A673 (cell line): ENCODE results near the gene TBX5. TPM values are rescaled to one million over a fixed set of nuclear protein-coding genes. Genes with fewer than 3 reads are reported as not detected.

ENCODE experiments used
- BruUV-seq: library from RNA; stranded (reverse); fragments of 400-500 nt; replicated peaks from 2 replicates; lab custom pipeline; 2021; lab: Mats Ljungman, UMichigan
- CTCF ChIA-PET: fragments of 300-600 bp; sonication (Branson Sonifier 250); formaldehyde crosslinking; loops from one replicate; lab custom pipeline; 2022; ENCODE audit warnings: antibody characterized with exemption; lab: Charles Lee
- POLR2A ChIA-PET: fragments of 300-600 bp; sonication (Branson Sonifier 250); formaldehyde crosslinking; loops from one replicate; lab custom pipeline; 2022; ENCODE audit warnings: antibody characterized with exemption; ENCODE audit not compliant: low non-redundant PET; lab: Charles Lee
- DNase-seq: peaks from one replicate; pipeline ENCODE4 v3.0.0-alpha.2; 2015; ENCODE audit warnings: low spot score
- H3K27ac ChIP-seq: fragments of 200-600 bp; sonication (generic); 2 replicates; pipeline ENCODE4 v1.5.1; 2016; ENCODE audit warnings: mixed run types, low read depth, mild to moderate bottlenecking, mixed read lengths, antibody characterized with exemption, low read length; ENCODE audit not compliant: poor library complexity, severe bottlenecking
- H3K27me3 ChIP-seq: fragments of 200-600 bp; sonication (generic); replicated peaks from 2 replicates; pipeline ENCODE4 v1.6.1; 2017; ENCODE audit warnings: mixed run types, low read depth, mild to moderate bottlenecking, mixed read lengths, antibody characterized with exemption, low read length; ENCODE audit not compliant: insufficient read depth, poor library complexity
- H3K36me3 ChIP-seq: fragments of 200-600 bp; sonication (generic); 2 replicates; pipeline ENCODE4 v1.6.1; 2016; ENCODE audit warnings: mixed run types, mild to moderate bottlenecking, mixed read lengths, antibody characterized with exemption, low read length; ENCODE audit not compliant: insufficient read depth, poor library complexity, severe bottlenecking
- H3K4me1 ChIP-seq: fragments of 200-600 bp; sonication (generic); 2 replicates; pipeline ENCODE4 v1.6.1; 2017; ENCODE audit warnings: mixed run types, mild to moderate bottlenecking, mixed read lengths, antibody characterized with exemption, low read length; ENCODE audit not compliant: insufficient read depth, poor library complexity, severe bottlenecking
- H3K4me3 ChIP-seq: fragments of 200-600 bp; sonication (generic); 2 replicates; pipeline ENCODE4 v1.5.1; 2016; ENCODE audit warnings: low read depth, mixed run types, mild to moderate bottlenecking, mixed read lengths, low read length; ENCODE audit not compliant: poor library complexity, severe bottlenecking
- H3K9me3 ChIP-seq: fragments of 200-600 bp; sonication (generic); 2 replicates; pipeline ENCODE4 v1.6.1; 2016; ENCODE audit warnings: mixed run types, low read depth, mild to moderate bottlenecking, mixed read lengths, antibody characterized with exemption, low read length; ENCODE audit not compliant: poor library complexity, severe bottlenecking
- EZH2 ChIP-seq: fragments of 200-600 bp; sonication (generic); IDR thresholded peaks from 2 replicates; pipeline ENCODE4 v1.6.1; 2017; ENCODE audit warnings: borderline replicate concordance, low read depth, mild to moderate bottlenecking, mixed read lengths, antibody characterized with exemption, low read length; ENCODE audit not compliant: poor library complexity, severe bottlenecking
- intact Hi-C: fragments of 100-400 bp; cut with micrococcal nuclease; formaldehyde crosslinking; loops from one replicate; pipeline ENCODE4 v1.10.0; 2022; ENCODE audit not compliant: unreplicated experiment
- total RNA-seq: library from RNA; stranded (reverse); gene quantifications from 2 replicates; pipeline ENCODE4 v1.2.3, GENCODE V29; 2021
- TF ChIP-seq, protein P1 (sequence below): fragments of 300-800, 200-600 bp; sonication (generic); conservative IDR thresholded peaks from 2 replicates; pipeline ENCODE4 v1.5.1; 2017; ENCODE audit warnings: low read depth, mild to moderate bottlenecking, antibody characterized with exemption, low read length, moderate library complexity, mixed read lengths

TBX5 gene
- total RNA-seq, 1 experiment from 2014 or later: 2.1 TPM

DNA sequence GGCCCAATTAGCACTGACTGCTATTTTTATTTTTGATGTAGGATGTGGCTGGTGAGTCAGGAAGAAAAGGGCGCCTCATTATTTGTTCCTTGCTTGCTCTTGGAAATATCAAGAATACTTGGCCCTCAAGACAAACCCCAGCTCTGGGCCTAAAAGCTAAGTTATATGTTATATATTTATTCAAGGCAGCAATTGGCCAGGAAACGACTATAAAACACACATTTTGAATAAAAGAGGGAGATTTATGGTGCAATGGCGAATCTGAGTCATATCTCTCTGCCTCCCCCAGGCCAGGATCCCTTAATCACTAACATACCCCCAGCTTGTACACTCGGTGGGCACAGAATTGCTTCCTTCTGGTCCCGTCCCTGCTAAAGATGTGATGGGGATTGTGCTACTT lies 63.3 kb downstream of the TBX5 start:
- Histone ChIP-seq H3K27ac (no peak overlapping the region), H3K4me1 (no peaks in the 10 kb centered on the region), H3K27me3 (no peaks in the 10 kb centered on the region), H3K9me3 (no peaks in the 10 kb centered on the region), H3K36me3 (no peaks in the 10 kb centered on the region), H3K4me3 (no peak overlapping the region)
- BruUV-seq: no TSS peak
- ChIA-PET POLR2A (no interaction called here), CTCF (no interaction called here)
- intact Hi-C loops: no loop called here
- no peak for TF ChIP-seq EZH2
- TF ChIP-seq, protein P1, sequence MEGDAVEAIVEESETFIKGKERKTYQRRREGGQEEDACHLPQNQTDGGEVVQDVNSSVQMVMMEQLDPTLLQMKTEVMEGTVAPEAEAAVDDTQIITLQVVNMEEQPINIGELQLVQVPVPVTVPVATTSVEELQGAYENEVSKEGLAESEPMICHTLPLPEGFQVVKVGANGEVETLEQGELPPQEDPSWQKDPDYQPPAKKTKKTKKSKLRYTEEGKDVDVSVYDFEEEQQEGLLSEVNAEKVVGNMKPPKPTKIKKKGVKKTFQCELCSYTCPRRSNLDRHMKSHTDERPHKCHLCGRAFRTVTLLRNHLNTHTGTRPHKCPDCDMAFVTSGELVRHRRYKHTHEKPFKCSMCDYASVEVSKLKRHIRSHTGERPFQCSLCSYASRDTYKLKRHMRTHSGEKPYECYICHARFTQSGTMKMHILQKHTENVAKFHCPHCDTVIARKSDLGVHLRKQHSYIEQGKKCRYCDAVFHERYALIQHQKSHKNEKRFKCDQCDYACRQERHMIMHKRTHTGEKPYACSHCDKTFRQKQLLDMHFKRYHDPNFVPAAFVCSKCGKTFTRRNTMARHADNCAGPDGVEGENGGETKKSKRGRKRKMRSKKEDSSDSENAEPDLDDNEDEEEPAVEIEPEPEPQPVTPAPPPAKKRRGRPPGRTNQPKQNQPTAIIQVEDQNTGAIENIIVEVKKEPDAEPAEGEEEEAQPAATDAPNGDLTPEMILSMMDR: no peak
- no peak for DNase-seq

DNA sequence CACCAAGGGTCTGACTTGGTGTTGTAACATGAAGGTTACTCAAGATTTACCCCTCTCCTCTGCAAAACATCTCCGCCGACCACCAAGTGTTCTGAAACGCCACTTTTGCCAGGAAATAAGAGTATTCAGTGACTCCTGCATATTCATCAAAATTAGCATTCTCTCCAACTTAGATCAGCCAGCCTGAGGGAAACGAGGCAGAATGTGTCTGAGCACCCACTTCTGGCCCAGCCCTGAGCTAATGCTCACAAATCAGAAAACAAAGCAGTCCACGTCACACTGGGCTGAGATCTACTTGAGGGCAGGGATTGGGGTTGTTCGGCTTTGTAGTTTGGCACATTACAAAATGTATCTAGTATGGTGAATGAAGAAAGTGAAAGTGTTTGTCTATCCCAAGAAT lies 64.3 kb downstream of the TBX5 start:
- POLR2A ChIA-PET: no interaction called here
- no peak overlapping the region for H3K4me3 ChIP-seq
- BruUV-seq: no TSS peak
- H3K36me3 ChIP-seq: no peaks in the 10 kb centered on the region
- intact Hi-C loops: no loop called here
- H3K9me3 ChIP-seq: no peaks in the 10 kb centered on the region
- no peaks in the 10 kb centered on the region for H3K27me3 ChIP-seq
- TF ChIP-seq, protein P1: no peak
- TF ChIP-seq EZH2: no peak
- no peaks in the 10 kb centered on the region for H3K4me1 ChIP-seq
- no peak for DNase-seq
- CTCF ChIA-PET: no interaction called here
- no peak overlapping the region for H3K27ac ChIP-seq

- no peaks in the 10 kb centered on the region for H3K27me3 ChIP-seq
- no peaks in the 10 kb centered on the region for H3K4me1 ChIP-seq
- TF ChIP-seq, protein P1: no peak
- no peak for TF ChIP-seq EZH2
- ChIA-PET CTCF (no interaction called here), POLR2A (no interaction called here)
- H3K9me3 ChIP-seq: no peaks in the 10 kb centered on the region
- intact Hi-C loops: no loop called here
- H3K36me3 ChIP-seq: no peaks in the 10 kb centered on the region
- no peak overlapping the region for H3K4me3 ChIP-seq
- no peak for DNase-seq
- BruUV-seq: no TSS peak
- no peak overlapping the region for H3K27ac ChIP-seq
These were observed 65.7 kb downstream of the TBX5 start for GRCh38 chr12:114340231-114340630.
